ENCODE data around the gene RNASE13.

RNASE13 gene

DNA sequence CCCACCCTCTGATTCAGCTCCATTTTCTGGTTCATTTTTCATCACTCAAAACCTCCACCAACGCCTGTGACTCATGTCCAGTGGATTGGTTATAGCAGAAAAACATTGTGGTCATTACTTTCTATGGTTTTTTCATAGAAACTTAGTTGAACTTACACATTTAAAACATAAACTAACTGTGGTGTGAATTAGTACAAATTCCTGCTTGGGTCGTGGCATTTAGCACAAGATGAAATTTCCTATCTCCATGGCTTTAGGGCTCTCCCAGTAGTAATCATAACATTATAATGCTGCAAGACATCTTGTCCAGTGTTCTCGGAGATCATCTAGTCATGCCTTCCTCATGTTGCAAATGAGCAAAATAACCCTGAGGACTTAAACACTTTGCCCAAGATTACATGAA is 14.7 kb upstream of the RNASE13 start:
- ChIA-PET POLR2A (interaction anchor here (2.1 kb wide), 1 partner anchor 43 kb away, joined by 4 read pairs; no protein-coding TSS in a partner anchor), CTCF (interaction anchor here (1.0 to 2.0 kb wide), 2 partner anchors 9 to 56 kb away, joined by 3 to 4 read pairs; no protein-coding TSS in a partner anchor)

GRCh38 chr14:21048638-21049037 is 14.0 kb upstream of the RNASE13 start:
- TF ChIP-seq BCL11B (tag by site-specific recombination; IDR thresholded peaks at IDR 0.05; ENCODE audit: low read depth) (no peak), KLF9 (tag by site-specific recombination; IDR thresholded peaks at IDR 0.05; ENCODE audit: low read depth) (no peak), ZNF837 (tag by site-specific recombination; IDR thresholded peaks at IDR 0.05) (no peak), ZNF214 (tag by site-specific recombination; IDR thresholded peaks at IDR 0.05; ENCODE audit: borderline replicate concordance) (no peak), ZNF658 (tag by site-specific recombination; IDR thresholded peaks at IDR 0.05) (no peak), ZXDB (tag by site-specific recombination; IDR thresholded peaks at IDR 0.05) (no peak), ZNF324 (tag by site-specific recombination; IDR thresholded peaks at IDR 0.05) (no peak), ZBTB8A (tag by site-specific recombination; IDR thresholded peaks at IDR 0.05) (no peak), ZNF394 (tag by site-specific recombination; IDR thresholded peaks at IDR 0.05; ENCODE audit: borderline replicate concordance) (no peak), ZBTB17 (tag by site-specific recombination; IDR thresholded peaks at IDR 0.05) (no peak), ZNF777 (tag by site-specific recombination; IDR thresholded peaks at IDR 0.05; ENCODE audit: borderline replicate concordance) (no peak), ZNF175 (tag by site-specific recombination; IDR thresholded peaks at IDR 0.05) (no peak), ZNF138 (tag by site-specific recombination; IDR thresholded peaks at IDR 0.05; ENCODE audit: borderline replicate concordance) (no peak)
- TF ChIP-seq, protein P1, sequence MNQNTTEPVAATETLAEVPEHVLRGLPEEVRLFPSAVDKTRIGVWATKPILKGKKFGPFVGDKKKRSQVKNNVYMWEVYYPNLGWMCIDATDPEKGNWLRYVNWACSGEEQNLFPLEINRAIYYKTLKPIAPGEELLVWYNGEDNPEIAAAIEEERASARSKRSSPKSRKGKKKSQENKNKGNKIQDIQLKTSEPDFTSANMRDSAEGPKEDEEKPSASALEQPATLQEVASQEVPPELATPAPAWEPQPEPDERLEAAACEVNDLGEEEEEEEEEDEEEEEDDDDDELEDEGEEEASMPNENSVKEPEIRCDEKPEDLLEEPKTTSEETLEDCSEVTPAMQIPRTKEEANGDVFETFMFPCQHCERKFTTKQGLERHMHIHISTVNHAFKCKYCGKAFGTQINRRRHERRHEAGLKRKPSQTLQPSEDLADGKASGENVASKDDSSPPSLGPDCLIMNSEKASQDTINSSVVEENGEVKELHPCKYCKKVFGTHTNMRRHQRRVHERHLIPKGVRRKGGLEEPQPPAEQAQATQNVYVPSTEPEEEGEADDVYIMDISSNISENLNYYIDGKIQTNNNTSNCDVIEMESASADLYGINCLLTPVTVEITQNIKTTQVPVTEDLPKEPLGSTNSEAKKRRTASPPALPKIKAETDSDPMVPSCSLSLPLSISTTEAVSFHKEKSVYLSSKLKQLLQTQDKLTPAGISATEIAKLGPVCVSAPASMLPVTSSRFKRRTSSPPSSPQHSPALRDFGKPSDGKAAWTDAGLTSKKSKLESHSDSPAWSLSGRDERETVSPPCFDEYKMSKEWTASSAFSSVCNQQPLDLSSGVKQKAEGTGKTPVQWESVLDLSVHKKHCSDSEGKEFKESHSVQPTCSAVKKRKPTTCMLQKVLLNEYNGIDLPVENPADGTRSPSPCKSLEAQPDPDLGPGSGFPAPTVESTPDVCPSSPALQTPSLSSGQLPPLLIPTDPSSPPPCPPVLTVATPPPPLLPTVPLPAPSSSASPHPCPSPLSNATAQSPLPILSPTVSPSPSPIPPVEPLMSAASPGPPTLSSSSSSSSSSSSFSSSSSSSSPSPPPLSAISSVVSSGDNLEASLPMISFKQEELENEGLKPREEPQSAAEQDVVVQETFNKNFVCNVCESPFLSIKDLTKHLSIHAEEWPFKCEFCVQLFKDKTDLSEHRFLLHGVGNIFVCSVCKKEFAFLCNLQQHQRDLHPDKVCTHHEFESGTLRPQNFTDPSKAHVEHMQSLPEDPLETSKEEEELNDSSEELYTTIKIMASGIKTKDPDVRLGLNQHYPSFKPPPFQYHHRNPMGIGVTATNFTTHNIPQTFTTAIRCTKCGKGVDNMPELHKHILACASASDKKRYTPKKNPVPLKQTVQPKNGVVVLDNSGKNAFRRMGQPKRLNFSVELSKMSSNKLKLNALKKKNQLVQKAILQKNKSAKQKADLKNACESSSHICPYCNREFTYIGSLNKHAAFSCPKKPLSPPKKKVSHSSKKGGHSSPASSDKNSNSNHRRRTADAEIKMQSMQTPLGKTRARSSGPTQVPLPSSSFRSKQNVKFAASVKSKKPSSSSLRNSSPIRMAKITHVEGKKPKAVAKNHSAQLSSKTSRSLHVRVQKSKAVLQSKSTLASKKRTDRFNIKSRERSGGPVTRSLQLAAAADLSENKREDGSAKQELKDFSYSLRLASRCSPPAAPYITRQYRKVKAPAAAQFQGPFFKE (tag by site-specific recombination; IDR thresholded peaks at IDR 0.05; ENCODE audit: borderline replicate concordance) = no peak
- TF ChIP-seq, protein P2, sequence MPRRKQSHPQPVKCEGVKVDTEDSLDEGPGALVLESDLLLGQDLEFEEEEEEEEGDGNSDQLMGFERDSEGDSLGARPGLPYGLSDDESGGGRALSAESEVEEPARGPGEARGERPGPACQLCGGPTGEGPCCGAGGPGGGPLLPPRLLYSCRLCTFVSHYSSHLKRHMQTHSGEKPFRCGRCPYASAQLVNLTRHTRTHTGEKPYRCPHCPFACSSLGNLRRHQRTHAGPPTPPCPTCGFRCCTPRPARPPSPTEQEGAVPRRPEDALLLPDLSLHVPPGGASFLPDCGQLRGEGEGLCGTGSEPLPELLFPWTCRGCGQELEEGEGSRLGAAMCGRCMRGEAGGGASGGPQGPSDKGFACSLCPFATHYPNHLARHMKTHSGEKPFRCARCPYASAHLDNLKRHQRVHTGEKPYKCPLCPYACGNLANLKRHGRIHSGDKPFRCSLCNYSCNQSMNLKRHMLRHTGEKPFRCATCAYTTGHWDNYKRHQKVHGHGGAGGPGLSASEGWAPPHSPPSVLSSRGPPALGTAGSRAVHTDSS (tag by site-specific recombination; IDR thresholded peaks at IDR 0.05) = no peak
- TF ChIP-seq, protein P3, sequence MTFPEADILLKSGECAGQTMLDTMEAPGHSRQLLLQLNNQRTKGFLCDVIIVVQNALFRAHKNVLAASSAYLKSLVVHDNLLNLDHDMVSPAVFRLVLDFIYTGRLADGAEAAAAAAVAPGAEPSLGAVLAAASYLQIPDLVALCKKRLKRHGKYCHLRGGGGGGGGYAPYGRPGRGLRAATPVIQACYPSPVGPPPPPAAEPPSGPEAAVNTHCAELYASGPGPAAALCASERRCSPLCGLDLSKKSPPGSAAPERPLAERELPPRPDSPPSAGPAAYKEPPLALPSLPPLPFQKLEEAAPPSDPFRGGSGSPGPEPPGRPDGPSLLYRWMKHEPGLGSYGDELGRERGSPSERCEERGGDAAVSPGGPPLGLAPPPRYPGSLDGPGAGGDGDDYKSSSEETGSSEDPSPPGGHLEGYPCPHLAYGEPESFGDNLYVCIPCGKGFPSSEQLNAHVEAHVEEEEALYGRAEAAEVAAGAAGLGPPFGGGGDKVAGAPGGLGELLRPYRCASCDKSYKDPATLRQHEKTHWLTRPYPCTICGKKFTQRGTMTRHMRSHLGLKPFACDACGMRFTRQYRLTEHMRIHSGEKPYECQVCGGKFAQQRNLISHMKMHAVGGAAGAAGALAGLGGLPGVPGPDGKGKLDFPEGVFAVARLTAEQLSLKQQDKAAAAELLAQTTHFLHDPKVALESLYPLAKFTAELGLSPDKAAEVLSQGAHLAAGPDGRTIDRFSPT (tag by site-specific recombination; IDR thresholded peaks at IDR 0.05) = no peak
- TF ChIP-seq, protein P4, sequence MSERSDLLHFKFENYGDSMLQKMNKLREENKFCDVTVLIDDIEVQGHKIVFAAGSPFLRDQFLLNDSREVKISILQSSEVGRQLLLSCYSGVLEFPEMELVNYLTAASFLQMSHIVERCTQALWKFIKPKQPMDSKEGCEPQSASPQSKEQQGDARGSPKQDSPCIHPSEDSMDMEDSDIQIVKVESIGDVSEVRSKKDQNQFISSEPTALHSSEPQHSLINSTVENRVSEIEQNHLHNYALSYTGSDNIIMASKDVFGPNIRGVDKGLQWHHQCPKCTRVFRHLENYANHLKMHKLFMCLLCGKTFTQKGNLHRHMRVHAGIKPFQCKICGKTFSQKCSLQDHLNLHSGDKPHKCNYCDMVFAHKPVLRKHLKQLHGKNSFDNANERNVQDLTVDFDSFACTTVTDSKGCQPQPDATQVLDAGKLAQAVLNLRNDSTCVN (tag by site-specific recombination; optimal IDR thresholded peaks at IDR 0.05) = no peak
- Histone ChIP-seq H3K4me1 (ENCODE audit: control insufficient read depth, insufficient read depth, low read length) (no peaks in the 10 kb centered on the region), H3K27ac (ENCODE audit: extremely low read depth, low read depth, low read length) (no peak overlapping the region), H3K4me3 (ENCODE audit: low read depth, low read length) (no peak overlapping the region), H3K9me3 (ENCODE audit: control insufficient read depth, insufficient read depth, low read depth, low read length) (no peaks in the 10 kb centered on the region), H3K36me3 (ENCODE audit: control insufficient read depth in 2 of 2, insufficient read depth in 1 of 2, low read length in 2 of 2) (no peaks in the 10 kb centered on the region)
- ChIA-PET CTCF (interaction anchor here (1.0 to 2.0 kb wide), 4 partner anchors 8 to 56 kb away, joined by 3 to 8 read pairs (median 5); partner anchors contain the start of gene ARHGEF40), POLR2A (interaction anchor here (2.1 kb wide), 1 partner anchor 44 kb away, joined by 4 read pairs; no protein-coding TSS in a partner anchor)

More for the DNA sequence above, 14.7 kb upstream of the RNASE13 start:
- no peaks in the 10 kb centered on the region for H3K9me3 ChIP-seq (ENCODE audit: control insufficient read depth, insufficient read depth, low read depth, low read length)
- no peak overlapping the region for H3K4me3 ChIP-seq (ENCODE audit: low read depth, low read length)
- no peak overlapping the region for H3K27ac ChIP-seq (ENCODE audit: extremely low read depth, low read depth, low read length)
- no peaks in the 10 kb centered on the region for H3K4me1 ChIP-seq (ENCODE audit: control insufficient read depth, insufficient read depth, low read length)
- TF ChIP-seq ZNF302 (tag by site-specific recombination; IDR thresholded peaks at IDR 0.05; ENCODE audit: low read depth) (no peak), ZBTB17 (tag by site-specific recombination; IDR thresholded peaks at IDR 0.05) (peak; percentile 78)
- no peaks in the 10 kb centered on the region for H3K36me3 ChIP-seq (ENCODE audit: control insufficient read depth in 2 of 2, insufficient read depth in 1 of 2, low read length in 2 of 2)

Measured in HEK293 (cell line).